NCI-H1092 (cell line): Measurements from ENCODE around the gene PPIE.

Source experiments
- DNase-seq: peaks from one replicate; lab custom pipeline; 2025; lab: John Stamatoyannopoulos, UW

PPIE gene

DNA sequence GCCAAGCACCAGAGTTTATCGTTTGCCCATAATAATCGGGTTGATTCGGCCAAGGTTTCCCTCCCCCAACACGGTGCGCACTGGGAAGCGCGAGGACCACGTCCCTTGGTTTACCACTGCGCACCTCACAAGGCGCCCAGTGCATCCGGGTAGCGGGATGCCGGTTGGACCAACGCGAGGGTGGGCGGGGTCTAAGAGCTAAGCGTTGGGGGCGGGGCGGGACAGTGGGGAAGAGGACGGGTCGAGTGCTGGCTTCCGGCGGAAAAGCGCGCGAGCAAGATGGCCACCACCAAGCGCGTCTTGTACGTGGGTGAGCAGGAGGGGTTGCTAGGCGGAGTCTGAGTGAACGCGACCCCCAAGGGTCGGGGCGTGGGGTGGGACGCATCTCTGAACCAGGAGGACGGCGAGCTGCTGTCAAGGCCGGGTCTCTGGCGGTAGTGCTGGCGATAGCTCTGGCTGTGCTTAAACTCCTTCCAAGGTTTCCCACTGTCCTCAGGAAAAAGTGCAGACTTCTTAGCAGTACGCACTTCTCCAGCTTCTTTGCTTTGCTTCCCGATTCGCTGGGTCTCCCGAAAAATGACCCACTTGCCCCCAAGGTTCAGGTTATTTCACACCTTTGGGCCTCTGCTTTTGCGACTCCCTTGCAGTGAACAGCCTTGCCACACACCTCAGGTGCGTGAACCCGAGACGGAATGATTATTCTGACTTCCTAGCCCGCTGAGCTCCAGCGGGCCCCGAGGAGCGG is at the start of gene PPIE:
PPIE (plus strand) TSS at position 261 of the 745 bp plus-strand sequence; CDS start at position 280, 19 bp downstream.
- DNase-seq, result peak; percentile 99

DNA sequence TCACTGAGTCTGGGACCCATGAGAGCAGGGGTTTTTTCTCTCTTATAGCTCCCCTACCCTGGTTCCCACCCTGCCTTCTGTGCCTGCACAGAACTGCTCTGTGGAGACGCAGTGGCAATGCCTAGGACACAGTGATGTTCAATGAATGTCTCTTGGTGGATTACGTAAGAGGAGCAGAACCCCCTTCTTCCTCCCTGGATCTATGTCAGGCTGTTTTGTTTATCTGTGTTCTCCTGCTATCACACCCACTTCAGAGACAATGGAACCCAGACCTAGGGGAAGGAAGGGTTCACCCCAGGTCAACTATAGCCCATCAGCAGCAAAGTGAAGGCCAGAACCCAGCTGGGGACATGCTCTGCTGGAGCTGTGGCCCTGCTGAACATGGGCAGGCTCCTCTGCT is 49.5 kb upstream of the PPIE start:
- DNase-seq, result no peak

DNA sequence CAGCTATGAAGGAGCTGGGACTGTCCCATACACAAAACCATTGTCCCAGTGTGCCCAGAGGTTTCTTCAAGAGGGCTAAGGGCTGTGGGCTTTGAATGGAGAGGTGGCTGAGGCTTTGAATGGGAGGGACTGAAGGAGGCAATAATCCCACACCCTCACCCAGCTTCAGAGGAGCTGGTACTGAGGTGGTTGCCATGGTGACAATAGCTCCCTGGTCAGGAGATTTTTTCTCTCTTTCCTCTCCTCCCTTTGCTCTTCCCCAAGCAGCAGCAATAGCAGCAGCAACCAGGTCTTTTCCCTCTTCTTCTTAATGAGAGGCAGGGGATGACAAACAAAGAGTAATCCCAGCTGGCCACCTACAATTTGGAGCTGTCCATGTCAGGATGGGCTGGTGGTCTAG is 49.0 kb upstream of the PPIE start:
- peak; percentile 85 for DNase-seq

DNA sequence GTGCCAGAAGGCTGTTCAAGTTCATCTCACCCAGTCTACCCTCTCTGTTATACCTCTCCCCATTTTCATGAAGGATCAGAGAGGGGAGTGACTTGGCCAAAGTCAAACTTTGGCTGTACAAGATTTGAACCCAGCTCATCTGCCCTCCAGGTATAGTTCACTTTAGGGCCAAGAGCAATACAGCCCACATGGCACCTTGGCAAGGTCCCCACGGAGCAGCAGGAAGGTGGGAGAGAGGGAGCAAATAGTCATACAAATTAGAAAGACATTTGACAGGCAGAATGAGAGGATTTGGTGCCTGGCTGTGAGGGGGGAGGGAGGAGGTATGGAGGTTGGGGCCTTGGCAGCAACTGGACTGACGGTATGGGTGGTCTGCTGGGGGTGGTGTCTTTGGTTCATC is 48.5 kb upstream of the PPIE start:
- DNase-seq, result no peak

DNA sequence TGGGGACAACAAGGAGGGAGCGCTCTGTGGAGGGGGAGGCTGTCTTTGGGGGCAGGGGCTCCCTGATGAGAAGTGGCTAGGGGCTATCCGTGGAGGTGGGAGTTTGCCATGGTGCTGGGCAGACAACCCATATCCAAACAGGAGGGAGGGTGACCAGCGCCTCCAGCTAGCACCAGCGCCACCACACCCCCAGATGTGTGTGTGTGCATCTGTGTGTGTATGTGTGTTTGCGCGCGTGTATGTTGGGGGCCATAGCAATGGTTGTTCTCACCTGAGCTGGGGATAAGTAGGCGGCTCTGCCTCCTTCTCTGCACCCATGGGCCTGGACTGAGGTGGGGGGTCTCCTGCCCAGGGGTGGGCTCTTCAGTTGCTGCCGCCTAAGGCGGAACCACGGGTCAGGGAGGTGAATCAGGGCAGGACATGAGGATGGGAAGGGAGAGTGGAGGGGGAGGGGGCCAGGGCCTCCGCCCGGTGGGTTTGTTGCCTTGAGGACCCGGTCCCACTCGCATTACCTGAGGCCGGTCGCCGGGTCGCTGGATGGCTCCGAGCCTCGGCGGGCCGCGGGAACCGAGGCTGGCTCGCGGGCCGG is 47.8 kb upstream of the PPIE start:
- DNase-seq, result no peak

DNA sequence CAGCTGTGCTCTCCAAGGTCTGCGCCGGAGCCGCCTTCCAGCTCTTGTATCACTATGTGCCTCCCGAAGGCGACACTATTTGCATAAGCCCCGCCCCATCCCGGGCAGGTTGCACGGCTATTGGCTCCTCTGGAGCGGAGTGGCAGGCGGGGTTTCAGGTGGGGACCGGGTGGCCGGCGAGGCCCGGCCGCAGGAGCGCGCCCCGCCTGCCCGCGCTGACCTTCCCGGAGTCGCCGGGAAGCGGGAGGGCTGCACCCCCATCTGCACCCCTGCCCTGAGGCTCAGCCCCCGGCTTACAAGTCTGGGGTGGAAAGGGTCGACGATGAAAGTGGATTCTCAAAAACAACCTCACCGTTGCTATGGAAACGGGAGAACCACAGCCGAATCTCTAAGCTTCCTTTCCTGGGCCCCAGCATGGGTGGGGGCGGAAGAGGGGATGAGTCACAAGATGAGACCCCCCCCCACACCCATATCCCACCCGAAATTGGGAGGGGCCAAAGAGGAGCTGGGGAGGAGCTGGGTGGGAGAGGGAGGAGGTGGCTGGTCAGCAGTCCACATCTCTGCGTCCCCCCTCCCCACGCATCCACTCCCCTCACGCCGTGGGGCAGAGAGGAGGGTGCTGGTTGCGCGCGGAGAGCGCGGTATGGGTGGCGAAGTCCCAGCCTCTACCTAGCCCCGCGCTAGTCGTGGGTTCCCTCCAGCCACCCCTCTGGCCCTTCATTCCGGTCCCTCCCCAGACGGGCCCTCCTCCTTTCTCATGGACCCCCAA is 47.1 kb upstream of the PPIE start, which contains the start of gene HPCAL4:
HPCAL4 (minus strand) TSS at position 51 of the 769 bp plus-strand sequence. CDS start 6,830 bp downstream, outside the sequence.
- DNase-seq, result peak; percentile 100

DNA sequence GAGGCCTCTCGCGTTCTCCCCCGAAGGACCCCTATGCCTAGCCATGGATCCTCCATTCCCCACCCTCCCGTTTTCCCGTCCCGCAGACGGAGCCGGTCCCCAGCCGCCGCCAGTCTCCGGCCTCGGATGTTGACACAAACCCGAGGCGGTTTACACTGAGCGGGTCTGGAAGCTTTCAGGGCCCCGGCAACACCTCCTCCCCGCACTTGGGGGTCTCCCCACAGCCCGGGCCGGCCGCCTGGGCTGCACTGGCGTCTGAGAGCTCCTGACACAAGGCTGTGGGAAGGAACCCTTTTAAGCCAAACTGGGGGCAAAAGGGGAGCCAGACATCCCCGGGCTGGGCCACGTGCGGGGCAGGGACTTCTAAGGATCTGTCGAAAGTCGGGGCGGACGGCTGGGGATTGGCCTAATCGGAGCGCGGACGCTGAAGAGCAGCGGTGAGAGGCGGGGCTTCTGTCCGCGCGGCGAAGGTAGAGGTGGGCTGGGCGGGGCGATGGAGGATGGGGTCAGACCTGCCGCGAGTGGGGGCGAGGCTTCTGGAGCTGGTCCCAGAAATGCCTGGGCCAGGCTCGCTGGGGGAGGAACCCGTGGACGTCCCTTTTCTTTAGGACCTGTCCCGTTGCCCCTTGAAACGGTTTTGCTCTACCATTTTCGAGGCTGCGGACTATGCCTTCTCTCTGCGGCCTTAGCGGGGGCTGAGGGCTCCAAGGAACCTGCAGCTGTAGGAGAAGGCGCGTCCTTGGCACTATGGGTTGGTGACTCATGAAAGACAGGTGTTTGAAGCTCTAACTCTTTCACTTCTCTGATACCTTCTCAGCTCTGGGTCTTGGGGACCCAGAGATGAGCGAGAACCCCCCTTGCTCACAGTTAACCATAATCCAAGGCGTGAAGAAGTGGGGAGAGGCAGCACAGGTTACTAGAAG is 46.3 kb upstream of the PPIE start:
- DNase-seq, result no peak

DNA sequence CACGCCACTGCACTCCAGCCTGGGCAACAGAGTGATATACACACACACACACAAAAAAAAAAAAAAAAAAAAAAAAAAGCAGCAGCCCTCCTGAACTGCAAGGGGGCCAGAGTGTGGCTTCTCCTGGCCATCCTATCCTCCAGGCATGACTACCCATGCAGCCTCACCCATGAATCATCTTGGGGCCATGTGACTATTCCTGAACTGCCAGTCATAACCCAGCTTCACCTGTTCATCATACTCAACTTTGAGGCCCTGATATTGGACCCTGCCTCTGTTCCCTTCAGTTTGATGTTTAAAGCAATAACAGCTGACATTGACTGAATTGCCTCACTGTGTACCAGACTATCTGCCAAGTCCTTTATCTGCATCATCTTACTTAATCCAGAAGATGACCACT is 44.7 kb upstream of the PPIE start:
- DNase-seq, result no peak

DNA sequence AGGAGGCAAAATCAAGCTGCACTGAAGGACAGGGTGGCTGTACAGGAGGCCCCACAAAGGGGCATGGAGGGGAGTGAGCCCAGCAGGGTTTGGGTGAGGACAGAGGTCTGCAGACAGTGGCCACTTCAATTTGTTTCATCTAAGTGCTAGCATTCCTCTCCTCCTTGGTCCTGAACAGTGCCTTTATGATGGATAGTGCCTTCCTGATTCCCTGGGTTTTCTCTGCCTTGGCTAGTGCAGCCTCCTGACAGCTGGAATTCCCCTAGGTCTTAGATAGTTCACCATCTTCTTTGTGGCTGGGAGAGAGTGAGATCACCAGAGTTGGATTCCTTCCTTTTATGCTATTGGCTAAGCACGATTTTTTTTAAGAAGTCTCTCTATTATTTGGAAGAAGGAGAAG is 43.7 kb upstream of the PPIE start:
- DNase-seq, result no peak

DNA sequence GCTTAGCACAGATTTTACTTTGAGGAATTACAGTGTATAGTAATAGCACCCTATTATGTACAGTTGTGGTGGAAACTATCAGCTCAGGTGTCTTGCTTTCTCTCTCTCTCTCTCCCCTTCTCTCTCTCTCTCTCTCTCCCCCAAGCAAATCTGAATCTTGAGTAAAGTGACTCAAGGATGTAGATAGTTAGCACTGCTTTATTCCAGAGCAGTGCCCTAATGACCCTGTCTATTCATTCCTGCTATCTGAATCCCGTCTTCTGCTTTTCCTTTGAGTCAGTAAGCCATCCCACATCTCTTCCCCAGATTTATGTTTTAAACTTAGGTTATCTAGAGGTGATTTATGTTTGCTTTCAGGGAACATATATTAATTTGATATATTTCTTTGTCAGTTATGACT is 42.2 kb upstream of the PPIE start:
- no peak for DNase-seq

DNA sequence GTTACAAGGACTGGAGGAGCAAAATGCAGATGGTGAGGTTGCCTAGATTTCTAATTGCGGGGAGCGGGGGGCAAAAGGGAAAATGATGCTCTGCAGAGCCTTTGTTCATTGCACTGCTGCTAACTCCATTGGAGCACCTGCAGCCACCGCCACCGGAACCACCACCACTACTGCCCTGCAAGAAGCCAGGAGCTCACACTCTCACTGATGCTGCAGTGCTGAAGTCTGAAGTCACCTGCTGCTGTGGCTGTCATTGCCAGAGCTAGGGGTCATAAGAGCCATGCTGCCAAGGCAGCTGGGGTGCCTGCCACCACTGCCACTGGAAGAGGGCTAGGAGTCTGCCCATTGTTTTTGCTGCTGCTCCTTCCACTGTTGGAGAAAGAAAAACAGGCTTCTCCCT is 40.1 kb upstream of the PPIE start:
- no peak for DNase-seq

DNA sequence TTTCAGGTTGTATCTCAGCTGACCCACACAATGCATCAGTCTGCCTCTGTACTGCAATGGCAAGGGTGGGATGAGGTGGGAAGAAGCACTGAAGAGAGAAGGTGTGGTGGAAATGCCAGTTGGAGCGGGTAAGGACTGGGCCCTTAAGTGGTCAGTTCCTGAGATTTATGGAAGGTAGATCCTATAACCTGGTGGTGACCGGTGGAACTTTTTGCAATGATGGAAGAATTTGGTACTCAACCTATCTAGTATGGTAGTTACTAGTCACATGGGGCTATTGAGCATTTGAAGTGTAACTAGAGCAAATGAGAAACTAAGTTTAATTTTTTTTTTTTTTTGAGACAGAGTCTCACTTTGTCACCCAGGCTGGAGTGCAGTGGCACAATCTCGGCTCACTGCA is 39.3 kb upstream of the PPIE start:
- no peak for DNase-seq

DNA sequence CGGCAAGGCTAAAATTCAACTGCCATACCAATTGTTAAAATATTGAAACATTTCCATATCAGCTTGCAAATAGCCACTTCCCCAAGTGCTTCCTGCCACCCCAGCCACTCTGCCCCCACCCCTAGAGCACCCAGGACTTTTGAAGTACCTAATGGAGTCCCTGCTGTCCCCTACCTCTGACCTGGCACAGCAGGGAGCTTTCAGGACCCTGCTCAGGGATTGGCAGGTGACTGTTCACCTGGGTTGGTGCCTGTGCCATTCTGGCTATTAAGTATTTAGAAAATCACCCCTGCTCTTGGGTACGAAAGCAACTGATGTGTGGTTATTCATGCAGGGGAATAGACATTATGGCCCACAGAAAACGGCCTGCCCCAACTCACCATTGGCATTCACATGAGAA is 38.3 kb upstream of the PPIE start:
- no peak for DNase-seq

DNA sequence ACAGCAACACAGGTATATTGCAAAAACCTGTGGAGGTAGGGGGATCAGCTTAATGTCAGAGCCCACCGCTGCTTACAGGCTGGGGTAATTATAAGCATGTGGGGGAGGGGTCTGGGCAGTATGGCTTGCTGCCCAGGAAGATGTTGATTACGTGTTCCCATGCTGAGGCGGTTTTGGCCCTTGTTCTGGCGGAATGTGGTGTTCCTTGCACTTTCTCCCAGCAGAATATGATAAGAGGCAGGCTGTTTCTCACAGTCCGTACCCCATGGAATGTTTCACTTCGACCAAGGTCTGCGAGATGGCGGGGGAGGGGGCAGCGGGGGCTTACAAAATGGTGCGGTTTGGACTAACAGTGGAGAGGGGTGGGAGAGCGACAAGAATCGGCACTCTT is 37.6 kb upstream of the PPIE start:
- peak; percentile 95 for DNase-seq

DNA sequence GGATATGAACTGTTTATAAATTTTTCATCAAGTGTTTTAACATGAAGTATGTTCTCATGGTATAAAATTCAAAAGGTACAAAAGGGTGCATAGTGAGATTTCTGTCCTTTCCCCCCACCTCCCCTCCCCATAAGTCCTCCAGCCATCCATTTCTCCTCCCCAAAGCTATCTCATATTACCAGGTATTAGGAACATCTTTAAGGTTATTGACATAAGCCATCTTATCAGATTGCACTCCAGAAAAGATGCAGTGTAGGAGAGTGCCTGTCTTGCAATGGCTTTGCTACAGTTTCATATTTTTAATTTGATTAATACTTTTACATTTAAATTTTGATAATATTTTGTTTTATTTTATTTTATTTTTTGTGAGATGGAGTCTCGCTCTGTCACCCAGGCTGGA is 33.9 kb upstream of the PPIE start:
- DNase-seq, result no peak

DNA sequence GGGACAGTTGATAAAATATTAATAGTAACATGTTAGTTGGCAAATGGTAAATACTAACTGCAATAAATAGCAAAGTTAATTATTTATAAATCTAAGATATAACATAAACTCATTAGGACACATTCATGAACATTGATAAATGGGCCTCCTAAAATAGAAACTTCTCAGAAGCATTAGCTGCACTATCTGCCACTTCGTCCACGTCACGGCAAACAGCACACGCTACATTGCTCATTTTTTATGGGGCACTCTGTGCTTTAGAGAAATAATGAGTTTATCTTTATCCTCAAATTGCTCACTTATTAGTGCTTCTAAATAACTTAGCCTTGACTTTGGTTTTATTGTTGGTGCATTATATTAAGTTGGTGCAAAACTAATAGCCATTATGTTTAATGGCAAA is 31.2 kb upstream of the PPIE start:
- DNase-seq, result no peak

DNA sequence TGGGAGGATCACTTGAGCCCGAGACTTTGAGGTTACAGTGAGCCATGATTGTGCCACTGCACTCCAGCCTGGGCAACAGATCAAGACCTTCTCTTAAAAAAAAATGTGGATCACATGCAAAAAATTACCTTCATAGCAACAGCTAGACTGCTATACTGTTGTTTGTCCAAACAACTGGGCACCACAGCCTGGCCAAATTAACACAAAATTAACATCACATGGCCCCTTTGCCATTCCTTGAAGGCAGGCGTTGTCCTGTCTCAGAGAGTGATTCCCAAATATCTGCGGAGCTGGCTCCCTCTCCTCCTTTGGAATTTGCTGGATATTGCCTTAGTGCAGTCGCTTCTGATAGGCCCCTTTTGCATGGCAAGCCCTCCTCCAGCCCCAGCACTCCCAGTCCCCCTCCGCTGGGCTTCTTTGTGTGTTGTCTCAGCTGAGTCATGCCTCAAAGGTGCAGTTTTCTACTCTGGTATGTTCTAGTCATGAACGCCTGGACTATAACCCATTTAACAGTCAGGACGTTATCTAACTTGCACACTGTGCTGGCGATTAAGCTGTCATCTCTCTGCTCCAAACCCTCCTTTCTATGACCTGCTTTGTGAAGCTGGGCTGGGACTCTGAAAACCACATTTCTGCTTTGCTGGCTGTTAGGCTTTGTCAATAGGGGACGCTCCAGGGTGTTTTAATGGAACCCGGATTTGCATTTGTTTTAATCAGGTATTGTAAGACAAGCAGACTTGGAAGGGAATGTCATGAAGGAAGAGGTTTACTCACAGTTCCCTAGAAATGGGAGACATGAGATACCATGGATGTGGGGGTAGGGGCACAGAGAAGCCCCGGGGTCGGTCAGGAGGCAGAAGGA is 27.3 kb upstream of the PPIE start:
- DNase-seq, result no peak

DNA sequence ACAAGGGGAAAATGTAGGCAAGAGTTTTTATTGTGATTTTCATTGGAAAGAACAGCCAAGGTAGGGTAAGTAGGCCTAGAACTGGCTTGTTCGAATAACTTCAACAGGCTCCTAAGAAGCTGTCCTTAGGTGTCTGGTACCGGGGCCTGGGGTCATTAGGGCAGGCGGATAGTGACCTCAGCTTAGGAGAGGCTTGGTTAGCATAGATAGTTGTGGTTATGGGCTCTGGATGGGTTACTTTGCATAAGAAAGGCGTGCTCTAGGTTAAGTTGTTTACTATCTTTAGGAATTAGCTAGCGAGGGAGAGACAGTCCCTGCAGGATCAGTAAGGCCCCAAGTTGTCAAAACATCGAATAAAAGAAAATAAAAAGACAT is 26.7 kb upstream of the PPIE start:
- DNase-seq, result no peak

DNA sequence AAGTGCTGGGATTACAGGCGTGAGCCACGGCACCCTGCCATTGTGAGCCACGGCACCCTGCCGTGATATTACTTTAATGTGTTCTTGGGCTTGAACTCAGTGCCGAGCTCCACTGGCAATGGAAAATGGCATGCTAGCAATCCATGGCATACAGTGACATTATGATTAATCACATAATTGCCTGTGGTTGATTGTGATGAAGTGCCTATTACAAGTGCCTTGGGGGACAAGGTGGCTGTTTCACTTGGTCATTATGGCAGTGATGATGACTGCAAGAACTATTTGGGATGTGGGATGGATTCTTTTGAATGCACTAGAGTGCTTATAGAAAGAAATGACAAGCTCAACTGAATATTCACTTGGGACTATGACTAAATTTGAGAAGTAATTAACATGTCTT is 25.1 kb upstream of the PPIE start:
- DNase-seq, result no peak

DNA sequence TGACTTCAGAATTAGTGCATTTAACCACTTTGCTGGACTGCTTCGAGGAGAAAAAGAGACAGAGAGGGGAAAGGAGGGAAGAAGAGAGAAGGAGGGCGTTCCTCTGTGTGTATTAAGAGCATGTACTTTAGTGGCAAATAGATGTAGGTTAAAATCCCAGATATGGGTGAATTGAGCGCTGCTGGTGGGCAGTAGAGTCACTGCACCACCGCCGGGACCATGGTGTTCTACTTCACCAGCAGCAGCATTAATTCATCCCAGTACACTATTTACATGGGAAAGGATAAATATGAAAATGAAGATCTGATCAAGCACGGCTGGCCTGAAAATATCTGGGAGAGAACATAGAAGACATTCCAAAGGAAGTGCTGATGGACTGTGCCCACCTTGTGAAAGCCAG is 20.9 kb upstream of the PPIE start:
- no peak for DNase-seq
